IMR-90 (cell line): Measurements from ENCODE around the gene UMODL1. TPM values are rescaled to one million over a fixed set of nuclear protein-coding genes. Genes with fewer than 3 reads are reported as not detected.
A peak's percentile ranks its signal among the peaks of the same experiment; 100 is the strongest.

Source experiments
- ATAC-seq: fragments of 200-7000 bp; cut with Tn5 transposase; 2 replicates; pipeline ENCODE4 v1.9.1; 2020; ENCODE audit warnings: low read depth, mild to moderate bottlenecking, moderate library complexity
- BruUV-seq: library from RNA; stranded (reverse); fragments of 400-500 nt; replicated peaks from 2 replicates; lab custom pipeline; 2021; lab: Mats Ljungman, UMichigan
- CTCF ChIA-PET: fragments of 300-600 bp; formaldehyde crosslinking; extraction: SDS; loops from one replicate; lab custom pipeline; 2021; ENCODE audit warnings: antibody characterized with exemption; lab: Yijun Ruan, JAX
- POLR2A ChIA-PET: fragments of 300-600 bp; sonication (Branson Sonifier 250); formaldehyde crosslinking; loops from one replicate; lab custom pipeline; 2022; ENCODE audit warnings: antibody characterized with exemption; ENCODE audit not compliant: unreplicated experiment; lab: Charles Lee
- DNase-seq: peaks from one replicate; pipeline ENCODE4 v3.0.0; 2013
- H2AFZ ChIP-seq: replicated peaks from 2 replicates; pipeline ENCODE3; 2013; ENCODE audit warnings: low read length, mild to moderate bottlenecking; ENCODE audit not compliant: poor library complexity
- H2AK5ac ChIP-seq: 2 replicates; pipeline ENCODE4 v1.6.1; 2013; ENCODE audit warnings: low read depth, low read length, inconsistent platforms
- H2AK9ac ChIP-seq: replicated peaks from 2 replicates; pipeline ENCODE3; 2013; ENCODE audit warnings: mild to moderate bottlenecking, low read depth, low read length, moderate library complexity; ENCODE audit not compliant: poor library complexity
- H2BK120ac ChIP-seq: 2 replicates; pipeline ENCODE4 v1.6.1; 2013; ENCODE audit warnings: low read depth, low read length, inconsistent platforms
- H2BK15ac ChIP-seq: 3 replicates; pipeline ENCODE4 v1.6.1; 2013; ENCODE audit warnings: low read depth, low read length, inconsistent platforms
- H2BK20ac ChIP-seq: 2 replicates; pipeline ENCODE4 v1.6.1; 2013; ENCODE audit warnings: low read depth, mild to moderate bottlenecking, inconsistent platforms, low read length, moderate library complexity
- H2BK5ac ChIP-seq: 2 replicates; pipeline ENCODE4 v1.6.1; 2013; ENCODE audit warnings: mild to moderate bottlenecking, low read depth, low read length, inconsistent platforms; ENCODE audit not compliant: poor library complexity, severe bottlenecking
- H3K14ac ChIP-seq: replicated peaks from 2 replicates; pipeline ENCODE4 v1.6.1; 2013; ENCODE audit warnings: low read depth, low read length, inconsistent platforms
- H3K18ac ChIP-seq: 2 replicates; pipeline ENCODE4 v1.6.1; 2013; ENCODE audit warnings: low read depth, low read length, control low read depth
- H3K23ac ChIP-seq: 2 replicates; pipeline ENCODE4 v1.6.1; 2013; ENCODE audit warnings: low read depth, low read length, inconsistent platforms
- H3K27ac ChIP-seq: 2 replicates; pipeline ENCODE4 v1.5.1; 2013; ENCODE audit warnings: mild to moderate bottlenecking, control low read depth, low read length; ENCODE audit not compliant: insufficient read depth
- H3K27me3 ChIP-seq: 2 replicates; pipeline ENCODE4 v1.6.1; 2013; ENCODE audit warnings: low read length; ENCODE audit not compliant: control insufficient read depth, insufficient read depth
- H3K36me3 ChIP-seq: 2 replicates; pipeline ENCODE4 v1.6.1; 2013; ENCODE audit warnings: low read length, mixed read lengths; ENCODE audit not compliant: control insufficient read depth, insufficient read depth
- H3K4ac ChIP-seq: 2 replicates; pipeline ENCODE4 v1.6.1; 2013; ENCODE audit warnings: low read depth, low read length, inconsistent platforms
- H3K4me1 ChIP-seq: 2 replicates; pipeline ENCODE4 v1.6.1; 2013; ENCODE audit warnings: low read length, mixed read lengths; ENCODE audit not compliant: control insufficient read depth, insufficient read depth
- H3K4me2 ChIP-seq: 2 replicates; pipeline ENCODE4 v1.6.1; 2013; ENCODE audit warnings: low read depth, mild to moderate bottlenecking, control low read depth, low read length, moderate library complexity
- H3K4me3 ChIP-seq: 2 replicates; pipeline ENCODE4 v1.5.1; 2013; ENCODE audit warnings: low read depth, mild to moderate bottlenecking, control low read depth, low read length, moderate library complexity; ENCODE audit not compliant: insufficient read depth
- H3K56ac ChIP-seq: 2 replicates; pipeline ENCODE4 v1.6.1; 2013; ENCODE audit warnings: low read length, inconsistent platforms; ENCODE audit not compliant: insufficient read depth; ENCODE audit errors: extremely low read depth
- H3K79me1 ChIP-seq, 2 experiments: 2 replicates each; pipeline ENCODE4 v1.6.1; 2013; ENCODE audit warnings: low read length in 2 of 2, inconsistent platforms in 1 of 2, low read depth in 1 of 2
- H3K9ac ChIP-seq: 2 replicates; pipeline ENCODE4 v1.6.1; 2013; ENCODE audit warnings: low read depth, low read length, control low read depth
- H3K9me1 ChIP-seq: 2 replicates; pipeline ENCODE4 v1.6.1; 2013; ENCODE audit warnings: low read length, inconsistent platforms; ENCODE audit not compliant: insufficient read depth
- H3K9me3 ChIP-seq: 2 replicates; pipeline ENCODE4 v1.6.1; 2013; ENCODE audit warnings: low read length; ENCODE audit not compliant: control insufficient read depth, insufficient read depth
- H4K20me1 ChIP-seq: 2 replicates; pipeline ENCODE4 v1.6.1; 2013; ENCODE audit warnings: low read length, inconsistent platforms; ENCODE audit not compliant: insufficient read depth
- H4K5ac ChIP-seq: 2 replicates; pipeline ENCODE4 v1.6.1; 2013; ENCODE audit warnings: mild to moderate bottlenecking, low read depth, low read length, control low read depth
- H4K8ac ChIP-seq, 2 experiments: 2 replicates each; pipeline ENCODE4 v1.6.1; 2013; ENCODE audit warnings: low read depth in 2 of 2, low read length in 2 of 2, control low read depth in 1 of 2, inconsistent platforms in 1 of 2
- H4K91ac ChIP-seq: 2 replicates; pipeline ENCODE4 v1.6.1; 2013; ENCODE audit warnings: low read depth, low read length, inconsistent platforms; ENCODE audit not compliant: insufficient read depth
- BHLHE40 ChIP-seq: fragments of 150-350 bp; IDR thresholded peaks from 2 replicates; pipeline ENCODE4 v1.6.1; 2016; ENCODE audit warnings: mild to moderate bottlenecking, low read depth, low read length
- CHD1 ChIP-seq: IDR thresholded peaks from 2 replicates; pipeline ENCODE4 v1.6.1; 2012; ENCODE audit warnings: low read depth, low read length, improper control_type of control experiment
- MAZ ChIP-seq: IDR thresholded peaks from 2 replicates; pipeline ENCODE4 v1.6.1; 2012; ENCODE audit warnings: low read depth, mild to moderate bottlenecking, low read length, improper control_type of control experiment, moderate library complexity, borderline replicate concordance
- RFX5 ChIP-seq: IDR thresholded peaks from 2 replicates; pipeline ENCODE4 v1.8.0; 2012; ENCODE audit warnings: low read depth, mild to moderate bottlenecking, low read length, moderate library complexity
- WGBS, 2 experiments: methylation state at CpG; one replicate each; pipeline versions ENCODE4 v1.1.5 to v1.1.7; 2013; ENCODE audit warnings: missing lambda C conversion rate in 2 of 2; ENCODE audit not compliant: insufficient read length in 1 of 2; ENCODE audit errors: extremely low coverage in 2 of 2; 5-methylcytosine and 5-hydroxymethylcytosine counted together
- dilution Hi-C: fragments of 300-500 bp; cut with HindIII; formaldehyde crosslinking; loops from one replicate; pipeline ENCODE4 v1.14.3; 2018; ENCODE audit warnings: low sequenced_read_pairs; ENCODE audit not compliant: unreplicated experiment
- in situ Hi-C: fragments of 300-500 bp; cut with MboI; formaldehyde crosslinking; loops from 3 replicates; pipeline ENCODE4 v1.14.3; 2019; ENCODE audit warnings: low sequenced_read_pairs, inconsistent platforms, mixed read lengths
- intact Hi-C: fragments of 100-400 bp; cut with micrococcal nuclease; formaldehyde crosslinking; loops from 2 replicates; pipeline ENCODE4 v1.10.0; 2022
- polyA plus RNA-seq, 3 experiments: library from polyadenylated mRNA; depleted of rRNA; stranded (reverse); fragments of >200 nt; gene quantifications; 2 replicates each; pipeline ENCODE4 v1.2.3, GENCODE V29; 2012; ENCODE audit warnings: low replicate concordance in 1 of 3
- total RNA-seq: library from RNA; depleted of rRNA; stranded (reverse); fragments of >200 nt; gene quantifications from 2 replicates; pipeline ENCODE4 v1.2.3, GENCODE V29; 2012

UMODL1 gene
- total and polyA plus RNA-seq, 2 of the 4 experiments (the other 2 are of a cell fraction) = 0.02 TPM; not detected in 1

DNA sequence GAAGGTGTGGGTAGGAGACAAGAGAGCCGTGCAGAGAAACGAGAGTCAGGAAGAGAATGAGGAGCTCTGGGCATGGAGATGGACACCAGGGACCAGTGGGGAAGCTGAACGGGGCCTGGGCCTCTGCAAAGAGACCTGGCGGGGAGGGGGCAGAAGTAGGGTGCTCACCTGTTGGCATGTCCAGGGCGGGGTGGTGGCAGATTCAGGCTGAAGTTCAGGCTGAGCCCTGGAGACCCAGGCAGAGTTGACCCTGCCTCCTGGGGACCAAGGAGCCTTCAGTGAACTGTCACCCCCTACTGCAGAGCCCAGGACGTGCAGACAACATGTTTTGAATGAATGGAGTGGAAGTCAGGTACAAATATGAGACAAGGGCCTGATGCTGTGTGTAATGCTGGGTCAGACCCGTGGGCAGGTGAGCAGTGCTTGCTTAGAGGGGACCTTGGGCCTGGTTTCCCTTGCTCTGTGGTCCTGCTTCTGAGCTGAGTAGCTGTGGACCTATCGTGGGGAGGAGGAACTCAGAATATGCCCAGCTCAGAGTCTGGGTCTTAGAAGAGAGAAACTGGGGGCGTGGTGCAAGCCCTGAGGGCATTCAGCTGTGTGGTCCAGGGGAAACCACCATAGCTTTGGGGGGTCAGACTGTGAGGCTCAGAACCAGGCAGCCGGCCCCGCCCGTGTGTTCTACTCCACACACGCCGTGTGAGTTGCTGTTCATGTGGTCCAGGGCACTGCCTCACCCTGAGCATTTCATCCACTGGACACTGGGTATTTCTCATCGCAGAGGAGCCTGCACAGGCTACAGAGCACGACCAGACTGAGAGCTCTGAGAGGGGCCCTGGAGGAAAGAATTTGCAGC, 21.3 kb upstream of the UMODL1 start:
- H2BK15ac ChIP-seq = peak overlapping the region; percentile 52; the same call in 2 of the 3 replicates
- CTCF ChIA-PET = interaction anchor here (2.0 kb wide), 1 partner anchor 58 kb away, joined by 6 read pairs; no protein-coding TSS in a partner anchor
- no peak overlapping the region for H3K9ac ChIP-seq
- dilution Hi-C loops = no loop called here
- H4K20me1 ChIP-seq = peaks cover 3% of the 10 kb centered on the region; the same call in 1 of the 2 replicates
- ATAC-seq (no peak), DNase-seq (no peak)
- H3K4me2 ChIP-seq = no peak overlapping the region
- 89% methylated on average over 7 of the region's 16 CpGs; no CpG with 5 or more reads in 1 of the 2 experiments for WGBS, 2 experiments
- peak overlapping the region; percentile 58 for H4K5ac ChIP-seq
- in situ Hi-C loops = no loop called here
- peak overlapping the region; percentile 82 for H2BK20ac ChIP-seq
- H2AK5ac ChIP-seq = peak overlapping the region; percentile 94
- H2AFZ ChIP-seq = no peak overlapping the region
- H3K79me1 ChIP-seq = no peaks in the 10 kb centered on the region; a peak in 2 of 4 replicates
- peak overlapping the region; percentile 68 for H2AK9ac ChIP-seq
- H3K27ac ChIP-seq = 0 out of 2 replicates have a peak overlapping the region, but pooled peaks have one; percentile 9
- H4K8ac ChIP-seq = peak overlapping the region; percentile 48 to 68; a peak in 2 of 4 replicates
- peak overlapping the region; percentile 86 for H4K91ac ChIP-seq
- peak overlapping the region; percentile 55 for H3K14ac ChIP-seq
- peak overlapping the region; percentile 94 for H3K4ac ChIP-seq
- intact Hi-C loops = loop anchor here (5.0 kb wide), 1 partner anchor 38 kb away; the partner anchor contains the start of gene ZBTB21
- TF ChIP-seq BHLHE40 (no peak), MAZ (no peak), RFX5 (no peak), CHD1 (no peak)
- peaks cover 11% of the 10 kb centered on the region for H3K9me1 ChIP-seq
- no peaks in the 10 kb centered on the region for H3K9me3 ChIP-seq
- H2BK120ac ChIP-seq = peak overlapping the region; percentile 77
- POLR2A ChIA-PET = no interaction called here
- H3K27me3 ChIP-seq = no peaks in the 10 kb centered on the region; the same call in 1 of the 2 replicates
- peaks cover 18% of the 10 kb centered on the region for H3K4me1 ChIP-seq
- peak overlapping the region; percentile 4 for H3K18ac ChIP-seq
- no peak overlapping the region for H2BK5ac ChIP-seq
- BruUV-seq = no TSS peak
- no peak overlapping the region for H3K4me3 ChIP-seq
- 0 out of 2 replicates have a peak overlapping the region, but pooled peaks have one; percentile 52 for H3K23ac ChIP-seq
- no peaks in the 10 kb centered on the region for H3K36me3 ChIP-seq
- H3K56ac ChIP-seq = no peak overlapping the region
